Uterus (tissue), 2 donors: ENCODE data around the gene SLC16A4.
"Not testable (repeated sequence)": the region's sequence is repeated elsewhere in the genome, so short reads cannot be mapped to it uniquely, and the experiment has no call there.

Source experiments
- POLR2A ChIP-seq, 2 donors: fragments of 450-650 bp; IDR thresholded peaks; one replicate each; pipeline ENCODE4 v1.6.1; 2016; ENCODE audit warnings: antibody characterized with exemption in 2 of 2, mild to moderate bottlenecking in 1 of 2, moderate library complexity in 1 of 2
- TF ChIP-seq, protein P1 (sequence below), 4 experiments: fragments of 200-600 bp in 2 of 4; fragments of 450-650 bp in 2 of 4; sonication (generic) in 2 of 4; IDR thresholded peaks; one replicate each; pipeline ENCODE4 v1.5.1; 2016 to 2019; ENCODE audit warnings: antibody characterized with exemption in 4 of 4, mild to moderate bottlenecking in 2 of 4, moderate library complexity in 1 of 4

DNA sequence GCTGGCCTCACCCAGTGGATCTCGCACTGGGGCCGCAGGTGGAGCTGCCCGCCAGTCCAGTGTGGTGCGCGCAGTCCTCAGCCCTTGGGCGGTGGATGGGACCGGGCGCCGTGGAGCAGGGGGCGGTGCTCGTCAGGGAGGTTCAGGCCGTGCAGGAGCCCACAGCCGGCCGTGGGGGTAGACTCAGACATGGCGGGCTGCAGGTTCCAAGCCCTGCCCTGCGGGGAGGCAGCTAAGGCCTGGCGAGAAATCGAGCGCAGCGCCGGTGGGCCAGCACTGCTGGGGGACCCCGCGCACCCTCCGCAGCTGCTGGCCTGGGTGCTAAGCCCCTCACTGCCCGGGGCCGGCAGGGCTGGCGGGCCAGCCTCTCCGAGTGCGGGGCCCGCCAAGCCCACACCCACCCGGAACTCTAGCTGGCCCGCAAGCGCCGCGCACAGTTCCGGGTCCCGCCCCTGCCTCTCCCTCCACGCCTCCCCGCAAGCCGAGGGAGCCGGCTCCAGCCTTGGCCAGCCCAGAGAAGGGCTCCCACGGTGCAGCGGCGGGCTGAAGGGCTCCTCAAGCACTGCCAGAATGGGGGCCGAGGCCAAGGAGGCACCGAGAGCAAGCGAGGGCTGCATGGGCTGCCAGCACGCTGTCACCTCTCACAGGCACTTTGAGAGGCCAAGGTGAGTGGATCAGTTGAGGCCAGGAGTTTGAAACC is 5.6 kb upstream of the SLC16A4 start:
- TF ChIP-seq POLR2A (IDR thresholded peaks at IDR 0.05), result not testable (repeated sequence)
- TF ChIP-seq, protein P1, sequence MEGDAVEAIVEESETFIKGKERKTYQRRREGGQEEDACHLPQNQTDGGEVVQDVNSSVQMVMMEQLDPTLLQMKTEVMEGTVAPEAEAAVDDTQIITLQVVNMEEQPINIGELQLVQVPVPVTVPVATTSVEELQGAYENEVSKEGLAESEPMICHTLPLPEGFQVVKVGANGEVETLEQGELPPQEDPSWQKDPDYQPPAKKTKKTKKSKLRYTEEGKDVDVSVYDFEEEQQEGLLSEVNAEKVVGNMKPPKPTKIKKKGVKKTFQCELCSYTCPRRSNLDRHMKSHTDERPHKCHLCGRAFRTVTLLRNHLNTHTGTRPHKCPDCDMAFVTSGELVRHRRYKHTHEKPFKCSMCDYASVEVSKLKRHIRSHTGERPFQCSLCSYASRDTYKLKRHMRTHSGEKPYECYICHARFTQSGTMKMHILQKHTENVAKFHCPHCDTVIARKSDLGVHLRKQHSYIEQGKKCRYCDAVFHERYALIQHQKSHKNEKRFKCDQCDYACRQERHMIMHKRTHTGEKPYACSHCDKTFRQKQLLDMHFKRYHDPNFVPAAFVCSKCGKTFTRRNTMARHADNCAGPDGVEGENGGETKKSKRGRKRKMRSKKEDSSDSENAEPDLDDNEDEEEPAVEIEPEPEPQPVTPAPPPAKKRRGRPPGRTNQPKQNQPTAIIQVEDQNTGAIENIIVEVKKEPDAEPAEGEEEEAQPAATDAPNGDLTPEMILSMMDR (IDR thresholded peaks at IDR 0.05), result not testable (repeated sequence)
